Stimulated activated CD4-positive, alpha-beta T cell treated with anti-CD3 and anti-CD28 coated beads, Interleukin-12 subunit alpha, Interleukin-12 subunit beta, amount 100 ng/mL, for 4 hours (primary cell): ENCODE measurements around the gene PRDX2.
"Not testable (repeated sequence)": the region's sequence is repeated elsewhere in the genome, so short reads cannot be mapped to it uniquely, and the experiment has no call there.

ENCODE experiments used
- DNase-seq: peaks from one replicate; pipeline ENCODE4 v3.0.0-alpha.2; 2020

PRDX2 gene

DNA sequence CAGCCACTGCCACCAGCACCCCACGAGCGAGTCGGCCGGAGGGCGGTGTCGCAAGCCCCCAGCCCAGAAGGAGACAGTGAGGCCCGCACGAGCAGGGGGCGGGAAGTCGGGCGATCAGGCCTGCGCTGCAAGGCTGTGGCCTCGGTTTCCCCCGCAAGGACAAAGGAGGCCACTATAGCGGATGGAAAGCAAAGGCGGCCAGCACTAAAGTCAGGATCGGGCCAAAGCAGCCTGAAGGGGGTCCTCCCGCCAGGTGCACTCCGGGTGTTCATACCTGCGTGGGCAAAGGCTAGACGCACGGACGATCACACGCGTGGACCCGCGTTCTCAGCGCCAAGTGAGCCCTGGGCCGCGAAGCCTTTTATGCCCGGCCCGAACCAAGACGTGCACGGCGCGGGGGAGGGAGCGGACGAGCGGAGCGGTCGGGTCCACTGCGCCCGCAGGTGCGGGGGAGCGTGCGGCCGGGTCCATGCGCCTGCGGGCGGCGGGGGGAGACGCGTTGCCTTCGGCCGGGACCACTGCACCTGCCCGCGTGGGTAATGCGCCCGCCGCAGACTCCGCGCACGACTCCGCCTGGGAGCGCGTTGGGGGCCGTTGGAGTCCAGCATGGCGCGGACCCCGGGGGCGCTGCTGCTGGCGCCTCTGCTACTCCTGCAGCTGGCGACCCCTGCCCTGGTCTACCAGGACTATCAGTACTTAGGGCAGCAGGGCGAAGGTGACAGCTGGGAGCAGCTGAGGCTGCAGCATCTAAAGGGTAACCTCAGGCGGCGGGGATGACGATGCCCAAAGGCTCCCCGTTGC lies at the start of gene PRDX2, which contains the start of gene THSD8:
TSS of gene PRDX2 (minus strand) at position 335 of the 801 bp plus-strand sequence. CDS start 539 bp downstream, outside the sequence.
TSS of gene THSD8 (plus strand) at position 604 of the 801 bp plus-strand sequence. CDS start at position 607, 3 bp downstream.
- DNase-seq, result peak; percentile 75

DNA sequence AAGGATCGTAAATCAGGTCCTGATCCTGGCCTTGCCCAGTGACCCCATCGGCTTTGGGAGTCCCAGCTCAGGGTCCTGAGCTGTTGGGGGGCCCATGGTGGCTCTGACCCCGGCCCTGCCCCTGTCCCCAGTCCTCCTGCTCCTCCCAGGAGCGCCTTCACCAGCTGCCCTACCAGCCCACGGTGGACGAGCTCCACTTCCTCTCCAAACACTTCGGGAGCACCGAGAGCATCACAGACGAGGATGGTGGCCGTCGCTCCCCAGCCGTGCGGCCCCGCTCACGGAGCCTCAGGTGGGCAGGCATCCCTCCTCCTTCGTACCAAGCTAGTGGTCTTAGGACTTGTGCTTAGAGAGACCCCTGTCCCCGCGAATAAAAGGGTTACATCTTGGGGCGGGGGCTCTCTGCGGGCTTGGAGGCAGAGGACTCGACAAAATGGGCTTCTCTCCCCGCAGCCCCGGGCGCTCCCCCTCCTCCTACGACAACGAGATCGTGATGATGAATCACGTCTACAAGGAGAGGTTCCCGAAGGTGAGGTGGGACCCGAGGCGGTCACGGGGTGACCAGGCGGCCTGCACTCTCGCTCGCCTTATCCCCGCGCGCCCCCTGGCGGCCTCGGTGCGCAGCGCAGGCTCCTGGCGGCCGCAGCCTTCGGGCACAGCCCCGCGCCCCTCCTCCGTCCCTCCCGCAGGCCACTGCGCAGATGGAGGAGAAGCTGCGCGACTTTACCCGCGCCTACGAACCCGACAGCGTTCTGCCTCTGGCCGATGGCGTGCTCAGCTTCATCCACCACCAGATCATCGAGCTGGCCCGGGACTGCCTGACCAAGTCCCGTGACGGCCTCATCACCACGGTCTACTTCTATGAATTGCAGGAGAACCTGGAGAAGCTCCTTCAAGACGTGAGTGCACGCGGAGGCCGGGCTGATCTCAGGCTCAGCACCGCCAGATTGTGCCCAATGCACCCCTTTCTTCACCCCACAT lies 45.8 kb upstream of the PRDX2 start:
- peak; percentile 88 for DNase-seq

- not testable (repeated sequence) for DNase-seq
Observed at GRCh38 chr19:12846613-12847012, 45.0 kb upstream of the PRDX2 start.

- DNase-seq, result no peak
Observed at GRCh38 chr19:12843999-12844732, 42.6 kb upstream of the PRDX2 start.

- DNase-seq, result no peak
Observed at GRCh38 chr19:12843328-12843727, 41.7 kb upstream of the PRDX2 start.

DNA sequence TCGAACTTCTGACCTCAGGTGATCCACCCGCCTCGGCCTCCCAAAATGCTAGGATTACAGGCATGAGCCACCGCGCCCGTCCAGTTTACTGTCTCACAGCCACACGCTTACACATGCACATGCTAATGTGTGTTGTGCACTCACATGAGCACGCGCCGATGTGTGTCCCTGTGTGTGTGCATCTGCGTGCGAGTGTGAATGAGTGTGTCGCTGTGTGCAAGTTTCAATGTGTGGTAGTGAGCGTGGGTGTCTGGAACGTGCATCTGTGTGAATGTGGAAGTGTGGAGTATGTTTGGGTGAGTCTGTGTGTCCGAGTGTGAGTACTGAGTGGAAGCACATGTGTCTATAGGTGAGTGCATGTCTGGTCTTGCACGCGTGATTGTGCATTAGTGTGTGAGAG lies 40.9 kb upstream of the PRDX2 start:
- no peak for DNase-seq

- DNase-seq, result no peak
Observed at GRCh38 chr19:12841094-12841493, 39.5 kb upstream of the PRDX2 start.

DNA sequence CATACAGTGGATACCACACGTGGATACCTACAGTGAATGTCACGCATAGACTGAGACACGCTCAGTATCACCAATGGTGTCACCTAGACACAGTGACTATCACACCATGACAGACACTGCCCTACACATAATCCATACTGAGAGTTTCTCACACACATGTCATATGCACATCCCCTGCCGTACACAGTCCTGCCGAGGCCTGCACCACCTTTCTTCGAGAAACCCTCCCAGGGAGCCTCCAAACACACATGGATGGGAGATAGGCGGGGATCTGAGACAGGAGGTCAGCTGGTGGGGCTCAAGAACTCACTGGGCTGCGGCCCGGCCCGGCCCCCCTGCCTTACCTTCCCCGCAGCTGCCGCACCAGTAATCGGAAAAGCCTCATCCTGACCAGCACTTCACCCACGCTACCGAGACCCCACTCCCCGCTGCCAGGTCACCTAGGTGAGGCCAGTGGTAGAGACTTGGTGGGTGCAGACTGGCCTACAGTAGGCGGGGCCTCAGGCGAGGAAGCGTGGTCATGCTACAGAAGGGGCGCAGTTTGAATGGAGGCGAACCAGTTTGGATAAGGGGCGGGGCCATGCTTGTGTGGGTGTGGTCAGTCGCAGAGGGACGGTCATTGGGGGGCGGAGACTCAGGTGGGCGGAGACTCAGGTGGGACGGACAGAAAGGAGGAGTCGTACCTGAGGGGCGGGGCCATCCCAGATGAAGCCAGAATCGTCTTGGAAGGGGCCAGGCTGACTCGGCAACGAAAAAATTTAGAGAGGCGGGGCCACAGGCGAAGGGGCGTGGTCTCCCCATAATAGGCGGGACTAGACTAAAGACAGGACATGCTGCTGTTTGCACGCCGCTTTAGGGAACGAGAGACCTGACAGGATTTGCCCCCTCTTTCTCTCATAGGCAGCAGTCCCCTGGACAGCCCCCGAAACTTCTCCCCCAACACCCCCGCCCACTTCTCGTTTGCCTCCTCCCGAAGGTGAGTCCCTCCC lies 38.8 kb upstream of the PRDX2 start:
- peak; percentile 19 for DNase-seq

GRCh38 chr19:12838886-12839756 lies 37.5 kb upstream of the PRDX2 start:
- DNase-seq, result no peak

DNA sequence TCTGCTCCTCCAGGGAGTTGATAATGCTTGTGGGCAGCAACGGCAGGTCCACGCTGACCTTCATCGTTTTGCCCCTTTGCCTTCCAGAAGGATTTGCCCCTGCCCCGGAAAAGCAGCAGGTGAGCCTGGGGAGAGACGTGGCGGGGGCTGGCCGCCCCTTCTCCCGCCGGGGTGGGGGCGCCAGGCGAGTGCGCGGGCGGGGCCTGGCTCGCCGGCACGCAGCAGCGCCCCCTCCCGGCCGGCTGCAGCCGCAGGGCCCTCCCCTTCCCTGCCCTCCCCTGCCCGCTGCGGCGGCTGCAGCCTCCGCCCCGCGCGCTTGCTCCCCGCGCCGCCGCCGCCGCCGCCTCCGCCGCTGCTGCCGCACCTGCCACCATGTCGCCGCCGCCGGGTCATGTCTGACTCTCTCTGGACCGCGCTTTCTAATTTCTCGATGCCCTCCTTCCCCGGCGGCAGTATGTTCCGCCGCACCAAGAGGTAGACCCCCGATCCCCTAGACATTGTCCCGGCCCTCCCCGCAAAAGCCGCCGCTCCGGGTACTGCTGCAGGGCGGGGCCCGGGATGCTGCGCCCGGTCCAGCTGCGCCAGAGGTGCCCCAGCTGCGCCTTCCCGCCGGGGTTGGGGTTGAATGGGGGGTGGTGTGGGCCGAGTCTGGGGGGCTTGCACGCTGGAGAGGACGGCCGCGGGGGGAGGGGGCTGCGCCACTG lies 36.7 kb upstream of the PRDX2 start, which contains the start of gene MAST1:
TSS of gene MAST1 (plus strand) at position 334 of the 704 bp plus-strand sequence. CDS start at position 392, 58 bp downstream.
- DNase-seq, result peak; percentile 42

GRCh38 chr19:12837225-12837624 lies 35.6 kb upstream of the PRDX2 start:
- DNase-seq, result no peak

- DNase-seq, result no peak
Observed at GRCh38 chr19:12836529-12836863, 34.9 kb upstream of the PRDX2 start.

- DNase-seq, result no peak
Observed at GRCh38 chr19:12834976-12835757, 33.6 kb upstream of the PRDX2 start.

DNA sequence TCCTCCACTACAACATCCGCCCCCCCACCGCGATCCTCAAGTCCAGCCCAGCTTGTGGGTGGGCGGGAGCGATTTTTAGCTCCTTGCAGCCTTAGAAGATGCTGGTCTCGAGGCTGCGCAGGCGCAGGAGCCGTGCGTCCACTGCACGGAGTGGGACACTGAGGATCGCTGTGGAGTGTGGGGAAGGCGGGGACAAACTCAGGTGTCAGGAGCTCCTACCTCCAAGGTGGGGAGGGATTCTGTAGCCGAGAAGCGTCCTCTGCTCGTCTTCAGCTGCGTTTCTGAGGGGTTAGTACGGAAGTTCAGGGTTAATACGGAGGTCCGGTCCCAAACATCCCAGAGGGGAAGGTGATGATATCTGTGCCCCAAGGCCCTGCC lies 33.0 kb upstream of the PRDX2 start, which contains the start of gene RTBDN:
TSS of gene RTBDN (minus strand) at position 14 of the 378 bp plus-strand sequence. CDS start 4,600 bp downstream, outside the sequence.
- no peak for DNase-seq

- peak; percentile 43 for DNase-seq
Observed at GRCh38 chr19:12833738-12834565, 32.4 kb upstream of the PRDX2 start.

DNA sequence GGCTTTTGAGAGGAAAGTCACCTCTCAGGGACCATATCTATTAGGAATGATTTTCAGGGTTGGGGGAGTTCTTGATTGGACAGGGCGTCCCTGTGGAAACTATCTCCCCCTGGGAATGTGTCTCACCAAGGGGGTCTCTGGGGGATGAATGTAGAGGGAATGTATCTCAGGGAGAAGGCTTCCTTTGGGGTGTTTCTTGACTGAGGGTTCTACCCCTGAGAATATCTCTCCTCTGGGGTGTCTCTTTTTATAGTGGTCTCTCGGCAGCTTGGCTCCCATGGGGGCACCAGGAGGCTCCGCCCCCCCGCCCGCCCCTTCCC lies 31.8 kb upstream of the PRDX2 start:
- DNase-seq, result no peak

- DNase-seq, result peak; percentile 16
Observed at GRCh38 chr19:12828494-12828893, 26.9 kb upstream of the PRDX2 start.
